Chondrocyte (in vitro differentiated cells): ENCODE results near the gene COIL. TPM values are rescaled to one million over a fixed set of nuclear protein-coding genes. Genes with fewer than 3 reads are reported as not detected.
"Not testable (repeated sequence)": the region's sequence is repeated elsewhere in the genome, so short reads cannot be mapped to it uniquely, and the experiment has no call there.

ENCODE experiments used
- DNase-seq: peaks from one replicate; pipeline ENCODE4 v3.0.0; 2021; ENCODE audit warnings: mixed read lengths, low spot score
- H3K27ac Mint-ChIP-seq: one replicate; pipeline ENCODE4 v1.8.0; 2021; ENCODE audit warnings: mild to moderate bottlenecking, moderate library complexity, mixed read lengths; ENCODE audit not compliant: unreplicated experiment
- H3K27me3 Mint-ChIP-seq: 2 replicates; pipeline ENCODE4 v1.8.0; 2021; ENCODE audit warnings: low read depth, mixed read lengths
- H3K36me3 Mint-ChIP-seq: 2 replicates; pipeline ENCODE4 v1.8.0; 2021; ENCODE audit warnings: low read depth, mixed read lengths
- H3K4me1 Mint-ChIP-seq: 2 replicates; pipeline ENCODE4 v1.8.0; 2021; ENCODE audit warnings: low read depth, mild to moderate bottlenecking, mixed read lengths
- H3K4me3 Mint-ChIP-seq: one replicate; pipeline ENCODE4 v1.8.0; 2021; ENCODE audit warnings: mild to moderate bottlenecking, moderate library complexity, mixed read lengths; ENCODE audit not compliant: unreplicated experiment
- H3K9me3 Mint-ChIP-seq: 2 replicates; pipeline ENCODE4 v1.8.0; 2021; ENCODE audit warnings: low read depth, mixed read lengths
- CTCF ChIP-seq: fragments of 200-600 bp; sonication (generic); IDR thresholded peaks from 2 replicates; pipeline ENCODE4 v1.5.0; 2021; ENCODE audit warnings: antibody characterized with exemption, mild to moderate bottlenecking, moderate library complexity
- total RNA-seq: library from RNA; stranded (reverse); gene quantifications from 3 replicates; pipeline ENCODE4 v1.2.1, GENCODE V29; 2021

COIL gene
- total RNA-seq, 1 donor from 2014 or later, result 12.2 TPM

DNA sequence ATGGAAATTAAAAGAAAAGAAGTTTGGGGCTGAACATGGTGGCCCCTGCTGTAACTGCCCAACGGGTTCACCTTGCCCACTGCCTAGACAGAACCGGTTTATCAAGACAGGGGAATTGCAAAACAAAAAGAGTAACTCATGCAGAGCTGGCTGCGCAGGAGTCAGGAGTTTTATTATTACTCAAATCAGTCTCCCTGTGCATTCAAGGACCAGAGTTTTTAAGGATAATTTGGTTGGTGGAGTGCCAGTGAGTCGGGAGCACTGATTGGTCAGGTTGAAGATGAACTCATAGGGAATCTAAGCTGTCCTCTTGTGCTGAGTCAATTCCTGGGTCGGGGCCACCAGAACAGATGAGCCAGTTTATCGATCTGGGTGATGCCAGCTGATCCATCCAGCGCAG is 12.7 kb upstream of the COIL start:
- H3K4me3 Mint-ChIP-seq, result no peak overlapping the region
- H3K36me3 Mint-ChIP-seq, result no peaks in the 10 kb centered on the region
- H3K4me1 Mint-ChIP-seq, result peaks cover 13% of the 10 kb centered on the region
- no peak overlapping the region for H3K27ac Mint-ChIP-seq
- no peak for TF ChIP-seq CTCF
- DNase-seq, result no peak
- no peaks in the 10 kb centered on the region for H3K9me3 Mint-ChIP-seq
- no peaks in the 10 kb centered on the region for H3K27me3 Mint-ChIP-seq

DNA sequence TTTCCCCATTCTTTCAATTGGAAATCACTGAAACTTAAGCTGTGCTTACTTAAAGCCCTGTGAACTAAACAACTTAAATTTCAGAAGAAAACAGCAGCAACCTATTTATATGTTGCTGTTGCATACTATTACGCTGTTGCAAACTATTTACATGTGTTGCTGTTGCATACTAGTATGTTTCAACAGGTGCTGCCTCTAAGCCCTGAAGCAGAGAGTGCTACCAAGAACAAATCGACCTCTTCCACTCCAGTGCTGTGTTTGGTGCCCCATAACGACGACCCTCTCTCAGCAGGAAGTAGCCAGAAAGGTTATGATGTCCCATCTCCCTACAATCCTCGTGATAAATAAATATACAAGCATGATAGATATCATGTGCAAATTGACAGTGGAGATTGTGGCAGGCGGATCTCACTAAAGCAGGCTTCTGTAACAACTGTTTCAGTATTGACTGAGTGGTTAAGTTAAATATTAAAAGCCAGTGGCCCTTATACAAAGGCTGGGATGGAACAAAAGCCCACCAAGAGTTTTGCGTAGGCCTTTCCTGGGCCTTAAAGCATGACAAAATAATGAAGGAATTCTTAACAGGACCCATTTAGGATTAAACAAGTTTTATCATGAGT is 11.4 kb upstream of the COIL start:
- Mint-ChIP-seq H3K9me3 (no peaks in the 10 kb centered on the region), H3K4me3 (no peak overlapping the region), H3K27me3 (no peaks in the 10 kb centered on the region), H3K27ac (no peak overlapping the region), H3K4me1 (peaks cover 5% of the 10 kb centered on the region), H3K36me3 (no peaks in the 10 kb centered on the region)
- no peak for TF ChIP-seq CTCF
- DNase-seq, result no peak

DNA sequence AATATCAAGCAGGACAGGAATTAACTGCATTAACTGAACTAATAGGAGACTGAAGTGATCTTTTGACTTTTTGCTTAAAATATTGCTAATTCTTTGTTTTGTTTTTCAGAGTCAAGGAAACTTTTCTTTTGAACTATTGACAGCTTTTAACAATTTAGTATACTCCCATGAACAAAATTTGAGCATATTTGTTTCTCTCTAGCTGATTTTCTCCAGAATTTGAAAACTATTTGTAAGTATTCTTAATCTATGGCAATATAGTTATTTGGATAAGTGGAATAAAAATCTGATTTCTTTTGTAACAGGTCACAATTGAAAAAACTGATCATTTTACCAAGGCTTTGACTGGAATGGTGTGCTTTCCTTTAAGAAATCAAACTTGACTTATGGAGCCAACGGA is 10.1 kb upstream of the COIL start:
- Mint-ChIP-seq H3K4me1 (no peaks in the 10 kb centered on the region), H3K27me3 (no peaks in the 10 kb centered on the region), H3K27ac (no peak overlapping the region), H3K9me3 (no peaks in the 10 kb centered on the region), H3K4me3 (no peak overlapping the region), H3K36me3 (no peaks in the 10 kb centered on the region)
- TF ChIP-seq CTCF, result no peak
- no peak for DNase-seq

DNA sequence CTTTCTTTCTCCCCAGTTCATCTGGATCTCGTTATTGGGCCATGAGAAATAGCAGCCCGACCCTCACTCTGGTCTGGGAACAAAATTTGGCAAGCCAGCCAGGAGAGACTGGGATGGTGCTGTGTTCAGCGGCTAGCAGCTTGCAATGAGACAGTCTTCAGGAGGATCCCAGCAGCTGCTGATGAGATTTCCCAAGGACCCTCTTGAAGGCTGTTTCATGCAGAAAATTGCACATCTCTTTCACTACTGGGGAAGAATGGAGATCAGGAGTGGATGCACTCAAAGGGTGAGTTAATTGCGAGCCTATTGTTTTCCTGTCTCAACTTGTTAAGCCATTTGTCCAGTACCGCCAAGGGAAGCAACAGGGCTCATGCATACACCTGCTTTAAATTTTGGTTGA is 5.5 kb upstream of the COIL start:
- Mint-ChIP-seq H3K4me3 (no peak overlapping the region), H3K27ac (no peak overlapping the region), H3K36me3 (no peaks in the 10 kb centered on the region), H3K27me3 (no peaks in the 10 kb centered on the region), H3K4me1 (peaks cover under 1% of the 10 kb centered on the region), H3K9me3 (no peaks in the 10 kb centered on the region)
- TF ChIP-seq CTCF, result no peak
- DNase-seq, result no peak

DNA sequence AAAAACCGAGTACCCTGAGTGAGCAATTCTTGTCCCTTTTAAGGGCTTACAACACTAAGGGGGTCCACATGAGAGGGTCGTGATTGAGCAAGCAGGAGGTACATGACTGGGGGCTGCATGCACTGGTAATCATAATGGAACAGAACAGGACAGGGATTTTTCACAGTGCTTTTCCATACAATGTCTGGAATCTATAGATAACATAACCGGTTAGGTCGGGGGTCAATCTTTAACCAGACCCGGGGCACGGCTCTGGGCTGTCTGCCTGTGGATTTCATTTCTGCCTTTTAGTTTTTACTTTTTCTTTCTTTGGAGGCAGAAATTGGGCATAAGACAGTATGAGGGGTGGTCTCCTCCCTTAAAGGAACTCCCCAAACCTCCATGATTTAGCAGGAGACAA is 4.8 kb upstream of the COIL start:
- DNase-seq, H3K4me1 Mint-ChIP-seq, H3K4me3 Mint-ChIP-seq, H3K27me3 Mint-ChIP-seq, H3K9me3 Mint-ChIP-seq, H3K36me3 Mint-ChIP-seq, H3K27ac Mint-ChIP-seq: not testable (repeated sequence)

GRCh38 chr17:56965241-56965640 is 4.4 kb upstream of the COIL start:
- DNase-seq, H3K4me1 Mint-ChIP-seq, H3K9me3 Mint-ChIP-seq, H3K36me3 Mint-ChIP-seq, H3K27me3 Mint-ChIP-seq, H3K4me3 Mint-ChIP-seq, H3K27ac Mint-ChIP-seq: not testable (repeated sequence)
